SK-N-SH (cell line): Measurements from ENCODE around the gene NAA40.

ENCODE experiments used
- CTCF ChIP-seq: fragments of 200-600 bp; sonication (generic); IDR thresholded peaks from 2 replicates; pipeline ENCODE4 v1.6.1; 2017; ENCODE audit warnings: antibody characterized with exemption, mild to moderate bottlenecking, moderate library complexity
- FOXJ3 ChIP-seq: sonication (generic); formaldehyde crosslinking; IDR thresholded peaks from 2 replicates; pipeline ENCODE4 v1.5.1; 2020; ENCODE audit warnings: mild to moderate bottlenecking, missing genetic modification reagents
- JUND ChIP-seq: IDR thresholded peaks from 2 replicates; pipeline ENCODE4 v1.4.0; 2012
- PBX3 ChIP-seq: IDR thresholded peaks from 2 replicates; pipeline ENCODE4; 2012
- RAD21 ChIP-seq: IDR thresholded peaks from 2 replicates; pipeline ENCODE4 v1.6.1; 2012; ENCODE audit warnings: mild to moderate bottlenecking, low read length

- TF ChIP-seq PBX3 = no peak
- TF ChIP-seq CTCF = no peak
- TF ChIP-seq RAD21 = no peak
- no peak for TF ChIP-seq JUND
- TF ChIP-seq FOXJ3 (CRISPR knock-in tag) = no peak
Observed at GRCh38 chr11:63922673-63923192, 16.1 kb upstream of the NAA40 start.
